HCT116 (cell line): ENCODE results near the gene VIT.

Experiments used
- CTCF ChIP-seq, 3 experiments: fragments of 200-600 bp in 1 of 3; sonication (generic) in 1 of 3; IDR thresholded peaks in 2 of 3; conservative IDR thresholded peaks in 1 of 3; 2 replicates each; pipeline ENCODE4 v1.5.1; 2012 to 2017; ENCODE audit warnings: low read depth in 2 of 3, low read length in 2 of 3, antibody characterized with exemption in 1 of 3, borderline replicate concordance in 1 of 3, control low read depth in 1 of 3, mild to moderate bottlenecking in 1 of 3, mixed read lengths in 1 of 3, mixed run types in 1 of 3, moderate library complexity in 1 of 3; ENCODE audit not compliant: insufficient read depth in 1 of 3
- ZFX ChIP-seq: fragments of 450-650 bp; IDR thresholded peaks from 2 replicates; pipeline ENCODE4 v1.6.1; 2017
- ZNF274 ChIP-seq: fragments of 200-500 bp; sonication (Bioruptor generic); IDR thresholded peaks from 2 replicates; pipeline ENCODE4 v1.6.1; 2014; ENCODE audit warnings: mild to moderate bottlenecking, low read depth, low read length, inconsistent platforms

- TF ChIP-seq ZFX (no peak), CTCF (IDR thresholded peaks at IDR 0.05 in 2 of 3, conservative IDR thresholded peaks at IDR 0.05 in 1 of 3; ENCODE audit: borderline replicate concordance in 1 of 3, insufficient read depth in 1 of 3, low read depth in 2 of 3, low read length in 2 of 3) (peak; percentile 68 to 95 (median 94)), ZNF274 (no peak)
Measured at GRCh38 chr2:36785179-36785795, 88.8 kb downstream of the VIT start.
